HG03196 (cell line): ENCODE results near the gene CFAP53.
"Not testable (repeated sequence)": the region's sequence is repeated elsewhere in the genome, so short reads cannot be mapped to it uniquely, and the experiment has no call there.

Experiments
- ATAC-seq: cut with Tn5 transposase; IDR thresholded peaks from one replicate; pipeline ENCODE4 v1.9.1; 2021; ENCODE audit not compliant: unreplicated experiment

The CFAP53 gene

GRCh38 chr18:50288348-50289107 lies 22.2 kb upstream of the CFAP53 start:
- ATAC-seq, result not testable (repeated sequence)

- peak; percentile 92 for ATAC-seq
Observed at GRCh38 chr18:50287441-50288347, 21.4 kb upstream of the CFAP53 start, which contains the start of gene CXXC1. Gene CXXC1 (minus strand): TSS chr18:50287692. CDS start chr18:50287589, 103 bp downstream.

GRCh38 chr18:50287028-50287440 lies 20.7 kb upstream of the CFAP53 start:
- ATAC-seq, result no peak

GRCh38 chr18:50286391-50287027 lies 20.2 kb upstream of the CFAP53 start:
- ATAC-seq, result no peak

GRCh38 chr18:50285631-50286321 lies 19.5 kb upstream of the CFAP53 start:
- ATAC-seq, result no peak

- no peak for ATAC-seq
Observed at GRCh38 chr18:50285071-50285470, 18.8 kb upstream of the CFAP53 start.

GRCh38 chr18:50284255-50284885 lies 18.1 kb upstream of the CFAP53 start:
- ATAC-seq, result no peak

GRCh38 chr18:50283469-50284209 lies 17.3 kb upstream of the CFAP53 start:
- ATAC-seq, result no peak

- ATAC-seq, result no peak
Observed at GRCh38 chr18:50282521-50283335, 16.4 kb upstream of the CFAP53 start.

- ATAC-seq, result no peak
Observed at GRCh38 chr18:50281972-50282520, 15.8 kb upstream of the CFAP53 start.

GRCh38 chr18:50281295-50281971 lies 15.1 kb upstream of the CFAP53 start, which contains the start of gene MBD1:
Gene MBD1 (minus strand): TSS chr18:50281523. CDS start chr18:50279992, 1,531 bp downstream.
- peak; percentile 82 for ATAC-seq

GRCh38 chr18:50280707-50281294 lies 14.5 kb upstream of the CFAP53 start:
- ATAC-seq, result no peak

- no peak for ATAC-seq
Observed at GRCh38 chr18:50279752-50280151, 13.5 kb upstream of the CFAP53 start.

- ATAC-seq, result no peak
Observed at GRCh38 chr18:50277942-50278341, 11.6 kb upstream of the CFAP53 start.

GRCh38 chr18:50276452-50276851 lies 10.2 kb upstream of the CFAP53 start:
- ATAC-seq, result no peak

- ATAC-seq, result no peak
Observed at GRCh38 chr18:50275503-50276036, 9.3 kb upstream of the CFAP53 start.

GRCh38 chr18:50274941-50275340 lies 8.6 kb upstream of the CFAP53 start:
- ATAC-seq, result no peak
